GM12891 (cell line): ENCODE results near the gene CHRM5.
"Not testable (repeated sequence)": the region's sequence is repeated elsewhere in the genome, so short reads cannot be mapped to it uniquely, and the experiment has no call there.

ENCODE experiments used
- DNase-seq: peaks from one replicate; pipeline ENCODE4 v3.0.0; 2011; ENCODE audit warnings: low spot score; ENCODE audit not compliant: insufficient read length
- FAIRE-seq: peaks from 2 replicates; lab custom pipeline; 2011; peaks lifted over from hg19 to GRCh38; lab: Jason Lieb, UNC
- PAX5 ChIP-seq: IDR thresholded peaks from 2 replicates; pipeline ENCODE4 v1.6.1; 2011; ENCODE audit warnings: low read length, moderate library complexity, mild to moderate bottlenecking; ENCODE audit not compliant: insufficient read depth, severe bottlenecking
- POLR2A ChIP-seq: IDR thresholded peaks from 2 replicates; pipeline ENCODE4 v1.6.1; 2011; ENCODE audit warnings: low read depth, low read length, control low read depth
- POLR2AphosphoS5 ChIP-seq: IDR thresholded peaks from 2 replicates; pipeline ENCODE4 v1.6.1; 2011; ENCODE audit warnings: low read depth, low read length, control low read depth
- POU2F2 ChIP-seq: IDR thresholded peaks from 2 replicates; pipeline ENCODE4 v1.6.1; 2011; ENCODE audit warnings: low read depth, mild to moderate bottlenecking, control low read depth, low read length, moderate library complexity
- SPI1 ChIP-seq: IDR thresholded peaks from 2 replicates; pipeline ENCODE4 v1.6.1; 2011; ENCODE audit warnings: low read depth, low read length, control low read depth
- TAF1 ChIP-seq: IDR thresholded peaks from 2 replicates; pipeline ENCODE4 v1.6.1; 2011; ENCODE audit warnings: low read depth, low read length, control low read depth

Gene CHRM5

DNA sequence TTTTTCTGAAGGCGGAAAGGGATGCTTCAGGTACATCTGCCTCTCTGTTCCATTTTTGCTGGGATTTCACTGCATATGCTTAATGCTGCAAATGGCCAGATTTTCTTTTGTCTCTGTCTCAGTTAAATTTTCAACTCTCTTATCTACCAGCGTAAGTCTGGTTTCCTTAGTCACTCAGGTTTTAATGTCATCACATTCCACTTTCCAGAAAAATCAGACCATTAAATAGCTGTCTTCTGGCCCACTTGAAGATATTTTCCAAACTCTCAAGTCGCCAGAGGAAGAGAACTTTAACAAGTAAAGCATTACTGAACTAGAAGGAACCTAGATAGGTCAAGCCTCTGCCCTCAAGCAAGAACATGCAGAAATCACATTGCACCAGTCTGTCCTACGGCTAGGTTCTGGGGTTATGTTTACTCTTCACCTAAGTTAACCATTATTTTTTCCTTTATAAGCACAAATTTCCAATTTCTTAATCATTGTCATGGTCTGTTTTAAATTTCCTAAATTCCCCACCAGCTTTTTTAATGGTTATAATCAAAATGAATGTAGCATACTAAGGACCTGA is 44.2 kb downstream of the CHRM5 start:
- FAIRE-seq (no peak), DNase-seq (no peak)
- no peak for TF ChIP-seq TAF1
- TF ChIP-seq POLR2A, result no peak
- no peak for TF ChIP-seq SPI1
- TF ChIP-seq POU2F2, result no peak
- no peak for TF ChIP-seq PAX5
- no peak for TF ChIP-seq POLR2AphosphoS5

GRCh38 chr15:34013746-34014145 is 45.4 kb downstream of the CHRM5 start:
- no peak for FAIRE-seq
- no peak for TF ChIP-seq POU2F2
- TF ChIP-seq POLR2AphosphoS5, result no peak
- no peak for TF ChIP-seq TAF1
- TF ChIP-seq POLR2A, result no peak
- no peak for TF ChIP-seq SPI1
- TF ChIP-seq PAX5, result no peak
- DNase-seq, result no peak

GRCh38 chr15:34014556-34014955 is 46.3 kb downstream of the CHRM5 start:
- no peak for FAIRE-seq
- DNase-seq, result no peak
- TF ChIP-seq POLR2A (no peak), PAX5 (no peak), POU2F2 (no peak), TAF1 (no peak), SPI1 (no peak), POLR2AphosphoS5 (no peak)

DNA sequence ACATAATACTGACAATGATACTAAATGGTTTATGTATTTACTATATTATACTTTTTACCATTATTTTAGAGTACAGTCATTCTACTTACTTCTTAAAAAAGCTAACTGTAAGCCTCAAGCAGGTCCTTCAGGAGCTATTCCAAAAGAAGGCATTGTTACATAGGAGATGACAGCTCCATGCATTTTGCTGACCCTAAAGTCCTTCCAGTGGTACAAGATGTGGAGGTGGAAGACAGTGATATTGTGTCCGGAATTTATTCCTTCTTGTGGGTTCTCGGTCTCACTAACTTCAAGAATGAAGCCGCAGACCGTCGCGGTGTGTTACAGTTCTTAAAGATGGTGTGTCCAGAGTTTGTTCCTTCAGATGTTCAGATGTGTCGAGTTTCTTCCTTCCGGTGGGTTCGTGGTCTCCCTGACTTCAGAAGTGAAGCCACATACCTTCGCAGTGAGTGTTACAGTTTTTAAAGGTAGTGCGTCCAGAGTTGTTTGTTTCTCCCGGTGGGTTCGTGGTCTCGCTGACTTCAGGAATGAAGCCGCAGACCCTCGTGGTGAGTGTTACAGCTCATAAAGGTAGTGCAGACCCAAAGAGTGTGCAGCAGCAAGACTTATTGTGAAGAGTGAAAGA is 49.8 kb downstream of the CHRM5 start:
- DNase-seq (no peak), FAIRE-seq (no peak)
- TF ChIP-seq PAX5 (no peak), TAF1 (no peak), POU2F2 (no peak), SPI1 (no peak), POLR2A (no peak), POLR2AphosphoS5 (no peak)

DNA sequence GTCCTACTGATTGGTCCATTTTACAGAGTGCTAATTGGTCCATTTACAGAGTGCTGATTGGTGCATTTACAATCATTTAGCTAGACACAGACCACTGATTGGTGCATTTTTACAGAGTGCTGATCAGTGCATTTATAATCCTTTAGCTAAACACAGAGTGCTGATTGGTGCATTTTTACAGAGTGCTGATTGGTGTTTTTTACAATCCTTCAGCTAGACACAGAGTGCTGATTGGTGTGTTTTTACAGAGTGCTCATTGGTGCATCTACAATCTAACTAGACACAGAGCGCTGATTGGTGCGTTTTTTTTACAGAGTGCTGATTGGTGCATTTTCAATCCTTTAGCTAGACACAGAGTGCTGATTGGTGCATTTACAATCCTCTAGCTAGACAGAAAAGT is 50.4 kb downstream of the CHRM5 start:
- not testable (repeated sequence) for DNase-seq, FAIRE-seq

GRCh38 chr15:34019369-34019990 is 51.2 kb downstream of the CHRM5 start:
- DNase-seq (no peak), FAIRE-seq (no peak)
- TF ChIP-seq POLR2AphosphoS5, result no peak
- no peak for TF ChIP-seq POLR2A
- TF ChIP-seq POU2F2, result no peak
- TF ChIP-seq TAF1, result no peak

GRCh38 chr15:34023907-34024306 is 55.6 kb downstream of the CHRM5 start:
- no peak for DNase-seq
- TF ChIP-seq POLR2AphosphoS5, result no peak
- TF ChIP-seq SPI1, result no peak
- TF ChIP-seq POLR2A, result no peak
- TF ChIP-seq POU2F2, result no peak
- no peak for TF ChIP-seq TAF1
- no peak for TF ChIP-seq PAX5
- FAIRE-seq, result no peak

GRCh38 chr15:34025252-34025651 is 57.0 kb downstream of the CHRM5 start:
- TF ChIP-seq SPI1 (no peak), POU2F2 (no peak), PAX5 (no peak), POLR2A (no peak), POLR2AphosphoS5 (no peak), TAF1 (no peak)
- FAIRE-seq (no peak), DNase-seq (no peak)

DNA sequence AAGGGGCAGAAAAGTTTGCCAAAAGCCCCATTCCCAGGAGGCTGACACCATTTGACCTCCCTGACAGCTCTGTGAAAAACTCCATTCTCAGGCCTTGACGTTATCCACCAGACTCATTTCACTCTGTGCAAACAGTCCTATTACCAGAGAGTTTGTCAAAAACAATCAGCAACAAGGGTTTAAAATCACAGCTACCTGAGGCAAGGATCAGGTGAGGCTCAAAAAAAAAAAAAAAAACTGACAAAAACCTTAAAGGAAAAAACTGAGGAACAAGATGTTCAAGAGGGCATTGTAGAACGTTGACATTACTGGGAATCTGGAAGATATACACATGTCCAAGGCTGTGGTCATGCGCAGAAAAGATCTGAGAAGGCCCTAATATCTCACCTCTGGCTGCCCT is 59.3 kb downstream of the CHRM5 start:
- TF ChIP-seq POU2F2 (no peak), PAX5 (no peak), POLR2A (no peak), SPI1 (no peak), TAF1 (no peak), POLR2AphosphoS5 (no peak)

GRCh38 chr15:34031987-34032760 is 63.9 kb downstream of the CHRM5 start:
- FAIRE-seq (no peak), DNase-seq (no peak)
- no peak for TF ChIP-seq POLR2AphosphoS5
- no peak for TF ChIP-seq PAX5
- TF ChIP-seq POLR2A, result no peak
- TF ChIP-seq TAF1, result no peak

More for the DNA sequence above, 59.3 kb downstream of the CHRM5 start:
- DNase-seq (no peak), FAIRE-seq (no peak)
